Fibroblast of lung (primary cell): Measurements from ENCODE around the gene TERT. TPM values are rescaled to one million over a fixed set of nuclear protein-coding genes. Genes with fewer than 3 reads are reported as not detected.

Experiments
- DNase-seq, 2 donors: peaks; one replicate each; pipeline versions ENCODE4 v3.0.0 to v3.0.0-alpha.2; 2010; ENCODE audit warnings: low read depth in 2 of 2
- H2AFZ ChIP-seq: 2 replicates; pipeline ENCODE4 v1.5.1; 2012; ENCODE audit warnings: low read length, control low read depth, inconsistent platforms
- H3K27ac ChIP-seq: 2 replicates; pipeline ENCODE4 v1.5.1; 2011; ENCODE audit warnings: low read length, control low read depth; ENCODE audit not compliant: insufficient read depth
- H3K27me3 ChIP-seq: 2 replicates; pipeline ENCODE4 v1.5.1; 2011; ENCODE audit warnings: mild to moderate bottlenecking, low read length; ENCODE audit not compliant: control insufficient read depth, insufficient read depth
- H3K36me3 ChIP-seq: 2 replicates; pipeline ENCODE4 v1.5.1; 2011; ENCODE audit warnings: low read length; ENCODE audit not compliant: control insufficient read depth, insufficient read depth
- H3K4me1 ChIP-seq: 2 replicates; pipeline ENCODE4 v1.5.1; 2011; ENCODE audit warnings: low read length; ENCODE audit not compliant: control insufficient read depth, insufficient read depth; ENCODE audit errors: extremely low read depth
- H3K4me2 ChIP-seq: 2 replicates; pipeline ENCODE4 v1.5.1; 2011; ENCODE audit warnings: low read length, control low read depth; ENCODE audit not compliant: insufficient read depth; ENCODE audit errors: extremely low read depth
- H3K4me3 ChIP-seq, 4 experiments: fragments of 200-600 bp in 1 of 4; sonication (generic) in 1 of 4; replicated peaks in 1 of 4; 2 replicates each; pipeline ENCODE4 v1.5.1; 2011 to 2016; ENCODE audit warnings: low read length in 4 of 4, low read depth in 3 of 4, mild to moderate bottlenecking in 3 of 4, control low read depth in 2 of 4, inconsistent platforms in 1 of 4, mixed read lengths in 1 of 4; ENCODE audit not compliant: insufficient read depth in 1 of 4; ENCODE audit errors: control extremely low read depth in 1 of 4
- H3K79me2 ChIP-seq: 2 replicates; pipeline ENCODE4 v1.5.1; 2012; ENCODE audit warnings: mild to moderate bottlenecking, low read length, inconsistent platforms; ENCODE audit not compliant: control insufficient read depth, insufficient read depth
- H3K9ac ChIP-seq: 2 replicates; pipeline ENCODE4 v1.5.1; 2011; ENCODE audit warnings: mild to moderate bottlenecking, low read length, control low read depth; ENCODE audit not compliant: insufficient read depth
- H3K9me3 ChIP-seq: 2 replicates; pipeline ENCODE4 v1.5.1; 2012; ENCODE audit warnings: low read depth, low read length; ENCODE audit not compliant: control insufficient read depth, insufficient read depth
- H4K20me1 ChIP-seq: 2 replicates; pipeline ENCODE4 v1.5.1; 2011; ENCODE audit warnings: low read length; ENCODE audit not compliant: control insufficient read depth, insufficient read depth; ENCODE audit errors: extremely low read depth
- CTCF ChIP-seq, 2 donors: IDR thresholded peaks in 1 of 2; conservative IDR thresholded peaks in 1 of 2; 1 replicate in 1 of 2; 2 replicates in 1 of 2; pipeline ENCODE4 v1.5.1; 2011 to 2012; ENCODE audit warnings: low read length in 2 of 2, control low read depth in 1 of 2, inconsistent platforms in 1 of 2, low read depth in 1 of 2, mild to moderate bottlenecking in 1 of 2
- EZH2 ChIP-seq: IDR thresholded peaks from 2 replicates; pipeline ENCODE4 v1.5.1; 2012; ENCODE audit warnings: low read length, control low read depth, mild to moderate bottlenecking; ENCODE audit errors: missing control alignments
- polyA plus RNA-seq, 2 donors: library from polyadenylated mRNA; depleted of rRNA in 1 of 2; stranded (reverse) in 1 of 2; unstranded in 1 of 2; fragments of >200 nt; gene quantifications; 2 replicates each; pipeline ENCODE4 v1.2.1, GENCODE V29; 2011 to 2012; ENCODE audit warnings: missing spikeins in 1 of 2
- total RNA-seq: library from RNA; depleted of rRNA; stranded (reverse); fragments of >200 nt; gene quantifications from 2 replicates; pipeline ENCODE4 v1.2.1, GENCODE V29; 2014

TERT gene
- total and polyA plus RNA-seq, 2 donors (not counting 1 experiment from before 2014, with no cell fraction given): not detected

- H3K36me3 ChIP-seq: no peaks in the 10 kb centered on the region
- H3K79me2 ChIP-seq: no peaks in the 10 kb centered on the region
- H3K9ac ChIP-seq: no peak overlapping the region
- H3K9me3 ChIP-seq: no peaks in the 10 kb centered on the region
- H4K20me1 ChIP-seq: no peaks in the 10 kb centered on the region
- H2AFZ ChIP-seq: no peak overlapping the region
- H3K27me3 ChIP-seq: no peaks in the 10 kb centered on the region
- TF ChIP-seq EZH2 (no peak), CTCF (conservative IDR thresholded peaks at IDR 0.05 in 1 of 2, IDR thresholded peaks at IDR 0.05 in 1 of 2; ENCODE audit: low read depth in 1 of 2, low read length in 2 of 2) (no peak)
- no peak overlapping the region for H3K27ac ChIP-seq
- no peak overlapping the region for H3K4me2 ChIP-seq
- H3K4me1 ChIP-seq: no peaks in the 10 kb centered on the region
- no peak for DNase-seq
- H3K4me3 ChIP-seq: no peak overlapping the region
These were observed 89.3 kb downstream of the TERT start for GRCh38 chr5:1205255-1206180.

GRCh38 chr5:1204693-1205242, 90.1 kb downstream of the TERT start:
- H3K9ac ChIP-seq: no peak overlapping the region
- no peak overlapping the region for H3K4me3 ChIP-seq
- H3K27ac ChIP-seq: no peak overlapping the region
- no peaks in the 10 kb centered on the region for H3K36me3 ChIP-seq
- no peak overlapping the region for H3K4me2 ChIP-seq
- H3K79me2 ChIP-seq: no peaks in the 10 kb centered on the region
- H4K20me1 ChIP-seq: no peaks in the 10 kb centered on the region
- no peaks in the 10 kb centered on the region for H3K9me3 ChIP-seq
- H3K4me1 ChIP-seq: no peaks in the 10 kb centered on the region
- TF ChIP-seq CTCF (conservative IDR thresholded peaks at IDR 0.05 in 1 of 2, IDR thresholded peaks at IDR 0.05 in 1 of 2; ENCODE audit: low read depth in 1 of 2, low read length in 2 of 2) (peak; percentile 23 to 26), EZH2 (no peak)
- no peak overlapping the region for H2AFZ ChIP-seq
- DNase-seq: peak; percentile 10 to 42
- no peaks in the 10 kb centered on the region for H3K27me3 ChIP-seq

GRCh38 chr5:1203968-1204692, 90.7 kb downstream of the TERT start:
- DNase-seq: no peak
- no peaks in the 10 kb centered on the region for H3K36me3 ChIP-seq
- H3K27ac ChIP-seq: no peak overlapping the region
- no peaks in the 10 kb centered on the region for H3K4me1 ChIP-seq
- H3K27me3 ChIP-seq: no peaks in the 10 kb centered on the region
- no peak overlapping the region for H3K4me2 ChIP-seq
- H3K9me3 ChIP-seq: no peaks in the 10 kb centered on the region
- H3K9ac ChIP-seq: no peak overlapping the region
- H4K20me1 ChIP-seq: no peaks in the 10 kb centered on the region
- no peak overlapping the region for H2AFZ ChIP-seq
- H3K79me2 ChIP-seq: no peaks in the 10 kb centered on the region
- no peak for TF ChIP-seq CTCF (conservative IDR thresholded peaks at IDR 0.05 in 1 of 2, IDR thresholded peaks at IDR 0.05 in 1 of 2; ENCODE audit: low read depth in 1 of 2, low read length in 2 of 2)
- no peak for TF ChIP-seq EZH2
- H3K4me3 ChIP-seq: no peak overlapping the region
